HG03045 (cell line): Measurements from ENCODE around the gene EWSR1.

Source experiments
- ATAC-seq: cut with Tn5 transposase; IDR thresholded peaks from one replicate; pipeline ENCODE4 v1.9.1; 2021; ENCODE audit warnings: mild to moderate bottlenecking, moderate library complexity; ENCODE audit not compliant: unreplicated experiment

The EWSR1 gene

DNA sequence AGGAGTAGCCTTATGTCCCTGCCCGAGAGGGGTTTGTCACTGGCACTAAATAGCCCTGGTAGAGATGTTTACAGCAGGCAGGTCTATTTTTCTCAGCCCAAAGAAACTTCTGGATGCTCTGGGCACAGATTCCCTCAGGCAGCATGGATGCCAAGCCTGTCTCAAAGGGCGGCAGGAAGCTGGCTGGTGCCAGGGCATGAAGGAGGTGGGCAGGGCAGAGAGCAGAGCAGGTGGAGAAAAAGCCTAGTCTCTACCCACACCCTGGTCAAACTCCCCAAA, 34.3 kb downstream of the EWSR1 start:
- ATAC-seq = no peak

DNA sequence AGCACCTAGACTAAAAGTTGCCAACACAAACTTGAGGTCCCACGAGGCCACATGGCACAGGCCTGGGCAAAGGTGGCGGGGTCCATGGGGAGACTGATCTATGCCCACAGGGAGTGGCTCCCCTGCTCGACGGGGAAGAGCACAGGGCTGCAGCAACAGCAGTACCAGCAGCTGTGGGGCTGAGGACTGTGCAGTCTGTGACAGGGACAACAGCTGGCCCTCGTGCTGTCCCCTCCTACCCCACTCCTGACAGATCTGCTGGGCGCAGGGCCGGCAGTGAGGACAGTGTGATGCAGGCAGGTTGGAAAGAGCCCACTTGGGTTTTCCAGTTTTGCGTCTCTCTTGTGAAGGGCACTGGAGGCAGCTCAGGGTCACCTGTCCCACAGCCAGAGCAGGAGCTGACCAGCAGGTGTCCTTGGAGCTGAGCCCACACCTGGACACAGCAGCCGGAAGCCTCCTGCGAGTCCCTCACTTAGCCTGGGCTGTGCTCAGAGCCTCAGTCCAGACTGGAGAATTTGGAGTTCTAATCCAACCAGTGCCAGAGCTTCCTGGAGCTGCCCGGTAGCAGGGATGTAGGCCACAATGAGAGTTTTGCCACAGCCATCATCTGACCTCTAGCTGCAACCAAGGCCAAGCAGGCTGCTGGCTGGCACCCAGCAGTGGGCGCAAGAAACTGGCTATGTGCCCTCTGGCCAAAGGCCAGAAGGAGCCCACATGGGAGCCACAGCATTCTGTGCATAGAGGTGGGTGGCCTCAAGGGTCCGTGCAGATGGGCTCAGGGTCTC, 34.8 kb downstream of the EWSR1 start:
- ATAC-seq = no peak

DNA sequence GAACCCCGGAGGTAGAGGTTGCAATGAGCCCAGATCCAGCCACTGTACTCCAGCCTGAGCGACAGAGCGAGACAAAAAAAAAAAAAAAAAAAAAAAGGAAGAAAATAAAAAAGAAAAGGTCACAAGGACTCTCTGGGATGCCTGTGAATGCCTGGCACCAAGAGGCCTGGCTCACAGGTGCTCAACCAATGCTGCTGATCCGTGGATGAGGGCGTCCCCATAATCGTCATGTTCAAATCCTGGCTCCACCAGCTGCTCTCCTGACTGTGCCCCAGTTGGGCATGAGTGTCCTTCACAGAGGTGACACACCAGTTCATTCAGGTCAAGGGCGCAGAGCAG, 37.7 kb downstream of the EWSR1 start:
- ATAC-seq = no peak

DNA sequence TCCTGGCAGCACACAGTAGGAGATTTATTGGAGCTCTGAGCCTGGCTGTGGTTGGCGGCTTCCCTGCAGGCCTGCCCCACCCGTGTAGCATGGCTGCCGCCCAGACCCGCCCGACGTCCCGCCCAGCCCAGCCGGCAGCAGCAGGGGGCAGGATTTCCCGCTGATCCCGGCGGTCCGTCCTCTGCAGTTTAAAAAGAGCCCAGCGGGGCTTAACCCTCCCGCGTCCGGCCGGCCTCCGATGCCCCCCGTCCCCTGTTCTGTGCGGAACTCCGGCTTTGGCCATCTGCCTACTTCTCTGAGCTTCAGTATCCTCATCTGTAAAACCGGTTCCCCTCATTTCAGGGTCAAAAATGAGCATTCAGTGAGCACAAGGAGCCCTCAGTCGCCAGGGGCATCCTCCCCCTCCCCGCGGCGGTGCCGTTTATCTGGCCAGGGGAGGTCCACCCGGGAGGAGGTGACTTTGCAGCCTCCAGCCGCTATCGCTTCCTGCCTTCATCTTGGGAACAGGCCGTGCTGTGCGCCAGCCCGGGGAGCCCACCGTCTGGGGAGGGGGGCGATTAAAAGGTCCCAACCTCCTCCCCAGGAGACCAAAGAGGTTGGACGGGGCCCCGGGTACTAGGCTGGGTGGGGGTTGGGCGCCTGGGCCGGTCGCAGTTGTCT, 38.2 kb downstream of the EWSR1 start, which contains the start of gene GAS2L1:
GAS2L1 (plus strand) TSS at position 476 of the 660 bp plus-strand sequence. CDS start 1,456 bp downstream, outside the sequence.
- ATAC-seq = no peak

DNA sequence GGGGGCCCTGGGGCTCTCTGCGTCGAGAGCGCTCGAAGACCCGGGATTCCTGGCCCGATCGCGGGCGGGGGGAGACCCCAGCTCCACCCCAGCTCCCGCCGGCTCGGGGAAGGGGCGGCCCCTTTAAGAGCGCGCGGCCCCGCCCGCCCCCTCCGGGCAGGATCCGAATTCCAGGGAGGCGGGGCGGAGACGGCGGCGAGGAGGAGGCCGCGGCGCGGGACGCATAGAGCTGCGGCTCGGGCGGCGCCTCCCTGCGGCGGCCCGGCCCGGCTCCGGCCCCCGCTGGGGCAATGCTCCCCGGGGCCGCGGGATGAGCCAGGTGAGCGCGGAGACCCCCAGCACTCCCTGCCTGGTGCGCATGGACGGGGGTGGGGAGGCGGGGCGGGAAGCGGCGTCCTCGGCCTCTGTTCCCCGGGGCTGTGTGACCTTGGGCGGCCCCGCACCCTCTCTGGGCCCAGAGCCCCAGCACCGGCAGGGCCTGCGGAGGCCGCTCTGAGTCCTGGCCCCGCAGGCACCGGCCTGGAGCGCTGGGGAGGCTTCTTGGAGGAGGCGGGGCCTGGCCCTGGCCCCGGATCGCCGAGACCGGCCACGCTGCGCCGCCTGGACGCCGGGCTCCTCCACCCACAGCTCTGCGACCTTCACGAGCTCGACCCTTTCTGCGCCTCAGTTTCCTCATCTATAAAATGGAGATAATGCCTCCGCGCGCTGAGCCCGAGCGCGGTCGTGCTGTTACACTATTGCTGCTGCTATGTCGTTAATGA, 38.9 kb downstream of the EWSR1 start:
- ATAC-seq = no peak

DNA sequence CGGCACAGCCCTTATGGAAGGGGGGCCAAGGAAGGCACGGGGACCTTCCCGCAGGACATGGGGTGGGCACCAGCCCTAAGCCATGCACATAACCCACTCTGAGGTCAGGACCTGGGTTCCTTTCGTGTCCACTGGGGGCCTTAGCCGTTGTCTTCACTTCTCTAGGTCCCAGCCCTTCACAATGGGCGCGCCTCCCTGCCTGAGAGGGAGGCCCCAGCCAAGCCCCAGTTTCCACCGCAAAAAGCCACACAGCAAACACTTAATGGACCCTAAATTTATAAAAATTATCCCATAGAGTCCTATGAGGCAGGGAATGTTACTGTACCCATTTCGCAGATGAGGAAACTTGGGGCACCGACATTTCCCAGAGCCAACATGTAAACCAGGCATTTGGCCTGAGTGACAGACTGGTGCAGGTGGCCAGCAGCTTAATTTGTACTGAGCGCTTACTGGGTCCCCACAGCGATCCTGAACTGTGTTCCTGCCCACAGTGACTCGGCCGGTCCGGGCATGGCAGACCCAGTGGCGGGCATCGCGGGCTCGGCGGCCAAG, 39.6 kb downstream of the EWSR1 start:
- no peak for ATAC-seq

DNA sequence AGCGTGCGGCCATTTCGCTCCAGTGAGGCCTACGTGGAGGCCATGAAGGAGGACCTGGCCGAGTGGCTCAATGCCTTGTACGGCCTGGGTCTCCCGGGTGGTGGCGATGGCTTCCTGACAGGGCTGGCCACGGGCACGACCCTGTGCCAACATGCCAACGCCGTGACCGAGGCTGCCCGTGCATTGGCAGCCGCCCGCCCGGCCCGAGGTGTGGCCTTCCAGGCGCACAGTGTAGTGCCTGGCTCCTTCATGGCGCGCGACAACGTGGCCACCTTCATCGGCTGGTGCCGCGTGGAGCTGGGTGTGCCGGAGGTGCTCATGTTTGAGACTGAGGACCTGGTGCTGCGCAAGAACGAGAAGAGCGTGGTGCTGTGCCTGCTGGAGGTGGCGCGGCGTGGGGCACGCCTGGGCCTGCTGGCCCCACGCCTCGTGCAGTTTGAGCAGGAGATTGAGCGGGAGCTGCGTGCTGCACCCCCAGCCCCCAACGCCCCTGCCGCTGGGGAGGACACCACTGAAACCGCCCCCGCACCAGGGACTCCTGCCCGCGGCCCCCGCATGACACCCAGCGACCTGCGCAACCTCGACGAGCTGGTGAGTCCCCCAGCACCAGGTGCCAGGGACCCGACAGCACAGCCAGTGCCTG, 40.2 kb downstream of the EWSR1 start:
- no peak for ATAC-seq

DNA sequence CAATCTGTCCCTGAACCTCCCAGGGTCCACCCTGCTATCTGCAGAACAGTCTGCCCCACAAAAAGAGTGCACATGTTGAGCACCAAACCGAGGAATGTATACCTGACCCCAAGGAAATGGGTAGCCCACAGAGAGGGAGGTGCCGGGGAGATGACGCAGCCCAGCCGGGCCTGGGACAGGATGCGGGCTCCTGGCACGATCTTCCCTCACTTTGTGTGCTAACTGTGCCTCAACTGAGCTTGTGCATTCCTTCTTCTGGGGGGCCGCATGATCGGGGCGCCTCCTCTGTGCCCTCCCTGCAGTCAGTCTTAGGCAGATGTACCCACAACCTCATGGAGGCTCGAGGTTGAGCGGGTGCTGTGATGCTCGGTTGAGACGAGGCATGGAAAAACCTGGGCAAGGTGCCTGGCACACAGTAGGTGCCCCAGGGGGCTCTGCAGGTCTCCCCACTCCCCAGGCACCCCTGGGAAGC, 40.8 kb downstream of the EWSR1 start:
- ATAC-seq = no peak

DNA sequence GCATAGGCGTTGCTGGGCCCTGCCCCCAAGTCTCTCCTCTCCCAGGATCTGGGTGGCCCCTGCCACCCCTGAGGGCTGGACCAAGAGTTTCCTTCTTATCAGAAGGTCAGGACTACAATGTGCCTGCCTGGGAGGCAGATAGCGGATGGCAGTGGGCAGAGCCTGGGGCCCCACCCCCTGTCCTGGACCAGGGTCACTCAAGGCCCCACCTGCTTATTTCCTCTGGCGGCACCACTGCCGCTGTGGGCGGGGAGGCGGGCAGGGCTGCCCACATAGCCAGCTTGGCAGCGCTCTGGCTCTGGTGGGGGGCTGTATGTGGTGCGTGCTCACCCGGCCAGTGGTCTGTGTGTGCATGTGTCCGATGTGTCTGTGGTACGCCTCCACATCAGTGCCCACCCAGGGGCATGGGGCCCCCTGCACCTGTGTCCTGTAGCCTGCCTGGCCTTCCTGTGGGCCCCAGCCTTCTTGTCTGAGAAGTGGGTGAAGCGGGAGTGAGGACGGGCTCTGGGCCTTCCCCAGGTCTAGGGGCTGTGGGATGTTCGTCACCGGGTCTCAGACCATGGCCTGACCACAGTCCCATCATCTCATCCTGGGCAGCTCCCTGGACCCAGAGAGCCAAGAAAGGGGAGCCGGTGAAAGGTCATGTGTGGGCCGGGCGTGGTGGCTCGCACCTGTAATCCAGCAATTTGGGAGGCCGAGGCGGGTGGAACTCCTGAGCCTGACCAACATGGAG, 41.4 kb downstream of the EWSR1 start:
- no peak for ATAC-seq

DNA sequence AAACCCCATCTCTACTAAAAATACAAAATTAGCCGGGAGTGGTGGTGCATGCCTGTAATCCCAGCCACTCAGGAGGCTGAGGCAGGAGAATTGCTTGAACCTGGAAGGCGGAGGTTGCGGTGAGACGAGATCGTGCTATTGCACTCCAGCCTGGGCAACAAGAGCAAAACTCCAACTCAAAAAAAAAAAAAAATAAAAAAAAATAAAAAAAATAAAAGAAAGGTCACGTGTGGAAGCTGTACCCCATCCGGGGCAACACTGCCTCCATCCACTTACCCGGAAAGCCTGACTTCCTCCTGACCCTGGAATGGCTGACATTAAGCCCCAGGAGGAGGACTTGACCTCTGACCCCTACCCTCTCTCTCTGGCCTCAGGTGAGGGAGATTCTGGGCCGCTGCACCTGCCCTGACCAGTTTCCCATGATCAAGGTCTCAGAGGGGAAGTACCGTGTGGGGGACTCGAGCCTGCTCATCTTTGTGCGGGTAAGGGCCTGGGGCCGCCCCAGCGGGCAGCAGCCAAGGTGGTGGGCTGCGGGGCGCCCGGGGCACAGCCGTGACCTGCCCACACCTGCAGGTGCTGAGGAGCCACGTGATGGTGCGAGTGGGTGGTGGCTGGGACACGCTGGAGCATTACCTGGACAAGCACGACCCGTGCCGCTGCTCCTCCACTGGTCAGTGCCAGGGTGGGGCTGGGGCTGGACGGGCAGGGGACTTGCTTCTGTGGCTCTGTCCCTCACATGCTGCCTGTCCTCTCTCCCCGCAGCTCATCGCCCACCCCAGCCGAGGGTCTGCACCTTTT, 42.2 kb downstream of the EWSR1 start:
- no peak for ATAC-seq

DNA sequence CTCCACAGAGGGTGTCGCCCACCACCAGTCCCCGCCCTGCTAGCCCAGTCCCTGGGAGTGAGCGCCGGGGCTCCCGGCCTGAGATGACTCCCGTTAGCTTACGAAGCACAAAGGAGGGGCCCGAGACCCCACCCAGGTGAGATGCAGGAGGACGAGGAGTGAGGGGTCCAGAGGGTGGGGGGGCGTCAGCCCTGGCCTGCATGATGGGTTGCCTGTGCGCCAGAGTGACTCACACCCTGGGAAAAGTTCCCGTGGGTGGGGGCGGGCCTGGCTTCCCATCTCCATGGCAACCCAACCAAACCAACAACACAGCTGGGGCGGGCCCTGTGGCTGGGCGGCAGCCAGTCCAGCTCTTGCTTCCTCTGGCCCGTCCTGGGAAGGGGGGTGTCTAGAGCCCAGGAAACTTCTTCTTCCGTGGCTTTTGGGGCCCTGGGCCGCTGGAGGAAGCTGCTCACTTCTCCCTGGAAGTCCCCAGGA, 42.8 kb downstream of the EWSR1 start:
- ATAC-seq = no peak

DNA sequence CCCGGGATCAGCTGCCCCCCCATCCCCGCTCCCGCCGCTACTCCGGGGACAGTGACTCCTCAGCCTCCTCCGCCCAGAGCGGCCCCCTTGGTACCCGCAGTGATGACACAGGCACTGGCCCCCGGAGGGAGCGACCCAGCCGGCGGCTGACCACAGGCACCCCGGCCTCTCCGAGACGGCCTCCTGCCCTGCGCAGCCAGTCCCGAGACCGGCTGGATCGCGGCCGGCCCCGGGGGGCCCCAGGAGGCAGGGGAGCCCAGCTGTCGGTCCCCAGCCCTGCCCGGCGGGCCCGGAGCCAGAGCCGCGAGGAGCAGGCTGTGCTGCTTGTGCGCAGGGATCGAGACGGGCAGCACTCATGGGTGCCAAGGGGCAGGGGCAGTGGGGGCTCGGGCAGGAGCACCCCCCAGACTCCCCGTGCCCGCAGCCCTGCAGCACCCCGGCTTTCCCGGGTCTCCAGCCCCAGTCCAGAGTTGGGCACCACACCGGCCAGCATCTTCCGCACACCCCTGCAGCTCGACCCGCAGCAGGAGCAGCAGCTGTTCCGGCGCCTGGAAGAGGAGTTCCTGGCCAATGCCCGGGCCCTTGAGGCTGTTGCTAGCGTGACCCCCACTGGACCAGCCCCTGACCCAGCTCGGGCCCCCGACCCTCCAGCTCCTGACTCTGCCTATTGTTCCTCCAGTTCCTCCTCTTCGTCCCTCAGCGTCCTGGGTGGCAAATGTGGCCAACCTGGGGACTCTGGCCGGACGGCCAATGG, 43.6 kb downstream of the EWSR1 start:
- no peak for ATAC-seq

DNA sequence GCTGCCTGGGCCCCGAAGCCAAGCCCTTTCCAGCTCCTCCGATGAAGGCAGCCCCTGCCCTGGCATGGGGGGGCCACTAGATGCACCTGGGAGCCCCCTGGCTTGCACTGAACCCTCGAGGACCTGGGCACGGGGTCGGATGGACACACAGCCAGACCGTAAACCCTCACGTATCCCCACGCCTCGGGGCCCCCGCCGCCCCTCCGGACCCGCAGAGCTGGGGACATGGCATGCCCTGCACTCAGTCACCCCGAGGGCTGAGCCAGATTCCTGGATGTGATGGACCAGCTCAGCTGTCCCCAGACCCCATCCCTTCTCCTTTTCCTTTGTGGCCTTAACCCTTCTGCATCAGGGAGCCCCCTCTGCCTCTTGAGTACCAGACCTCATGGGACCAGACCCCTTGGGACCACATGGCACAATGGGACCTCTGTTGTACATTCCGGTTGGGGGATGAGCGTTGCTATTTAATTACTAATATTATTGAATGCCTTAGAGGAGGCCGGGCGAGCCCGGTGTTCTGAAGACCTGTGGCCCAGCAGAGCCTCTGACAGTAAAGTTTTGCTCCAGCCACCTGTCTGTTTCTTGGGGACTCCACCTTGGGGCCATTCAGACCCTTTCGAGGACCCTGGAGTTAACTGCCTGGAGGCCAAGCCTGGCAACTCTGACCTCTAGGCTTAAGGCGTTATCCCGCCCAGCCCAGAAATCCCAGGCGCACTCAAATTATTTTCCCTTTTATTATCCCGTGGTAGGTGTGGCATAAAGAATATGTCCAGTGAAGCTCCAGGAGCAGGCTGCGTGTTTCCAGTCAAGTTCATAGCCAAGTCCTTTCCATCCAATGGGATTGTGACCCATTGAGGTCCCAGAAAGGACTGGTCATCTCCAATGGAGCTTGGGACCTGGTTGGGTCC, 44.4 kb downstream of the EWSR1 start:
- ATAC-seq = no peak

DNA sequence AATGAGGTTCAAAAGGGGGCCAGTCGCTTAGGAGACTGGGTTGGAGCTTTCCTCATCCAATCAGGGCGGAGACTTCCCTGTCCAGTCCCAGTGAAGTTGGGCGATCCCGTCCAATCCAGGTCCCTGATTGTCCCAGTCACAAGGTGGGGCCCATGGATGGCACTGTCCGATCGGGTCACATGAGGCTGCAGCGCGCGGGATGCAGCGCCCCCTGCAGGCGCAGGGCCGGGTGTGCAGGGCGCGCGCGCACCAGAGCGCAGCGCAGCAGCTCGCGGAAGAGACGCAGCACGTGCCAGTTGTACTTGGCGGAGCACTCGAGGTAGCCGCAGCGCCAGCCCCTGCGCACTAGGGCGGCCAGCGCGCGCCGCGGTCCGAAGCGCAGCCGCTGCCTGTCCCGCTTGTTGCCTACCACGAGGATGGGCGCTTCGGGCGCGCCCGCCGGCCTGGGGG, 45.1 kb downstream of the EWSR1 start:
- ATAC-seq = no peak

DNA sequence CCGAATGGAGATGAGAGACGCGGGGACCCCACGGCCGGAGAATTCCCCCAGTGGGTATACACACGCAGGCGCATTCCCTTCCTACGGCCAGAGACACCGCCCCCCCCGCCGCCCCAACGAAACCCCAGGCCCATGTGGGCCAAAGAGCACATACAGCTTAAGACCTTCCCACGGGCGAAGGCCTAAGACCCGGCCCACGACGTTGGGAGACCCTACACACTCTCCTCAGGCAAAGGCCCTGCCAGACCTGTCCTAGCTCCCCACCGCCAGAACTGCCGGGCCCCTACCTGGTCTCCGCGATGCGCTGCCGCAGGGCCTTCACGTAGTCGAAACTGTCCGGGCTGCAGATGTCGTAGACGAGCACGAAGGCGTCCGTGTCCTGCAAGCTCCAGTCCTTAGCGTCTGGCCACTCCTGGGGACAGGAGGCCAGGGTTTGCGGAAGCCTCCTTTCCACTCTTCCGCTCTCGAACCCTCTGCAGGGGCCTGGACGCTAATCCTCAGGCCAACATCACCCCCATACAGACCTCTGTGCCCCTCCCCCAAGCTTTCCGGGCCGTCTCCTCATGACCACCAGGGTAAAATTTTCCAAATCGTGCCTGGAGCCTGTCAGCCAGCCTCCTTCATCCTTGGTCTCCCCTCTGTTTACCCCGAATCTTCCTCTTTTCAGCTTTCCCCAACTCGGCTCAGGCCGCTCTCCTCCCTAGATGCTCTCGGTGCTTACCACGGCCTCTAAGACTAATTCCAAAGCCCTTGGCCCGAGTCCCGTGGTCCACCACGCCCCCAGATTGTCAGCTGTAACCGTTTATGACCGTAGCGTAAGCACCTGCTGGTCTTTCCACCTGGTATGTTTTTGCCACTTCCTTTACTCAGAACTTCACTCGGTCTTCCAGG, 45.8 kb downstream of the EWSR1 start:
- ATAC-seq = no peak

DNA sequence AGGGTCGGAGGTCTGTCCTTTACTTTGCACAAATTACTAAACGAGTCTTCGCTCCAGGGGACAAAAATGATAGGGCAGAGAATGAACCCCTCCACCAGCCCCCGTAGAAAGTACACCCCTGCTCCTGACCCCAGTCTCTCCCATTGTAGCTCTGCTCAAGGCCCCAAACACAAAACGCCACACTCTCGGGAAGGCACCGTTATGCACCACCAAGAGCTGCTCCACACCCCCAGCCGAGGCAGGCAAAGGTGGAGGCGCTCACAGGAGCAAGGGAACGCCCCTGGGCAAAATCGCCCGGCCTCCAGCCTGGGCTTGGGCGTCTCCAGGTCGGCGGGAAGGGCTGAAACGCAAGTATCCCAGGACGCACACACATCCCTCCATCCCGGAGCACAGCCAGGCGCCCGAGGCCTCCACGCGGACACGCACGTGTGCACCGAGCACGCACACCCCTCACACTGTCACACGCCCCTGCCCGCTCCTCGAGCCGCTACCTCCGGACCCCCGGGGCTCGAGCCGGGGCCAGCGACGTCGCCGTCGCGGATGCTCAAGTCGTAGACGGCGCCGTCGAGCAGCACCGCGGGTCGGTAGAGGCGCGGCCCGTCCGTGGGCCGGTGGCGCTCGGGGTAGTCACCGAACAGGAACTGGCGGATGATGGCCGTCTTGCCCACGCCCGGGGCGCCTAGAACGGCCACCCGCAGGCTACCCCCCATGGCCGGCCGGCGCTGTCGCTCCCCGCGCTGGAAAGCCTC, 46.6 kb downstream of the EWSR1 start:
- ATAC-seq = no peak
